ENCODE measurements around the gene CPOX.
"Not testable (repeated sequence)": the region's sequence is repeated elsewhere in the genome, so short reads cannot be mapped to it uniquely, and the experiment has no call there.

Gene CPOX

DNA sequence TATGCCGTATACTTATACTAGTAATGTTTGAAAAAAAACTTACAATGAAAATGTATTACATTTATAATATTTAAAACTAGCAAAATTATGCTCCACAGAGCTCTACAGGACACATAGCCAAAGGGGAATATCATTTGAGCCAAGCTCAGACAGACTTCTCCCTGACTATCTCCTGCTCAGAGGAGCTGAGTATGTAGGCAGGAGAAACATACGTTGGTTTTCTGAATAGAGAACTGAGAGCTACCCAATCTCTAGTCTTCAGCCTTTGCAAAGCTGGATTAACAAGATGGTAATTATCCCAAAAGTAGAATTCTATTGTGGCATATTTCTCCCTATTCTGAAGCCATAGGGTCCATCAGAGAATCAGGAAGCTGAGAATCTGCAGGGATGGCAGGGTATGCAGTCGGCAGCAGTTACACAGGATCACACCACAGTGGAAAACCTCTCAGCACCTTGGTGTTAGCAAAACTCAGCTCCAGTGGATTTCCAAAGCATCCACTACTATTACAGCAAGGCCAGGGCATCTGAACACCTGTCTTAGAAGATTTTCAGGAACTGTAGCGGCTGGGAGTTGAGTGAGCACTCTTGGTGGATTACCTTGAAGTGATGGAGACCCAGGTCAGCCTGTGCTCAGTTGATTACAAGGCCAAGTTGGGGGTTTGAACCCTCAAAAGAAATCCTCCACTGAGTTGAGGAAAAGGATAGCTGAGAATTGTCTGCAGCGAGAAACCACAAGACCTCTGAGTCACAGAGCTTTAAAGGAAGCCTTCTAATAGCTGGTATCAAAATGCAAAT lies 31.5 kb downstream of the CPOX start:
- DNase-seq (ENCODE audit: low read depth) = peak; percentile 39

DNA sequence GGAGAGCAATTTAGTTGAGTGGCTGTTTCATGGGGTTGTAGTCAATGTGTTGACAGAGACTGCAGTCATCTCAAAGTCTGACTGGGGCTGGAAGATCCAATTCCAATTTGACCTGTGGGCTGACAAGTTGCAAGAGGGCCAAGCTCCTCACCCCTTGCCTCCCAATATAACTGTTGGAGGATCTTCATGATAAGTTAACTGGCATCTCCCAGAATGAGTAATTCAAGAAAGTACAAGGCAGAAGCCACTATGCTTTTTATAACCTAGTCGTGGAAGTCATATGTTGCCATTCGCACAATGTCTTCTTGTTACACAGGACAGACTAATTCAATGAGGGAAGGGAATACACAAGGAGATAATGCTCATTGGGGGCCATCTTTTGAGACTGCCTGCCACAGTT lies 32.5 kb downstream of the CPOX start:
- DNase-seq (ENCODE audit: low read depth) = no peak

DNA sequence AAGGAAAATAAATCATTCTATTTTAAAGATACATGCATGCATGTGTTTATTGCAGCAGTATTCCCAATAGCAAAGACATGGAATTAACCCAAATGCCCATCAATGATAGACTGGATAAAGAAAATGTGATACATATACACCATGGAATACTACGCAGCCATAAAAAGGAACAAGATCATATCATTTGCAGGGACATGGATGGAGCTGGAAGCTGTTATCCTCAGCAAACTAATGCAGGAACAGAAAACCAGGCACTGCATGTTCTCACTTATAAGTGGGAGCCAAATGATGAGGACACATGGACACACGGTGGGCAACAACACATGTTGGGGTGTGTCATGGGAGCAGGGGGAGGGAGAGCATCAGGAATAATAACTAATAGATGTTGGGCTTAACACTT lies 33.6 kb downstream of the CPOX start:
- DNase-seq (ENCODE audit: low read depth) = not testable (repeated sequence)

DNA sequence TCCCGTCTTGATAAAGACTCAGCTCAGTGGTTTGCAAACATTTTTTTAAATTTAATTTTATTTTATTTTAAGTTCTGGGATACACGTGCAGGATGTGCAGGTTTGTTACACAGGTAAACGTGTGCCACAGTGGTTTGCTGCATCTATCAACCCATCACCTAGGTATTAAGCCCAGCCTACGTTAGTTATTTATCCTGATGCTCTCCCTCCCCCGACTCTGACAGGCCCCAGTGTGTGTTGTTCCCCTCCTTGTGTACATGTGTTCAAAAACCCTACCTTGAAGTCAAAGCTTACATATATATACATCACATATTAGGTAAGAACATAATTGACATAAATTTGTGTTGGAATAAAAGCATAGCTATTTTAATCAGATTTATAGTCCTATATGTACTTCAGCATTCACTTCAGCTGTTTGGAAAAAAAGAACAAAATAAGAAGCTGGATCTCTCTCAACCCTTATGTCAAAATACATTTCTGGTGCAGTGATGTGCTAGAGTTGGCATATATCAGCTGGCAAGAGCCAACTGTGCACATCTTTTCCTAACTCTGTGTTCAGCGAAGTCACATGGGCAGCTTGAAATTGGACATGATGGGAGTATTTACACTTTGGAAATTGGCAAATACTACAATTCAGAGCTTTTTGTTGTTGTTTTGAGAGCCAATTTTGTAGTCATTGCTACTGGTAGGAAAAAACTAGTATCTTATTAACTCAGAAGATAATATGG lies 35.1 kb downstream of the CPOX start:
- no peak for DNase-seq (ENCODE audit: low read depth)

DNA sequence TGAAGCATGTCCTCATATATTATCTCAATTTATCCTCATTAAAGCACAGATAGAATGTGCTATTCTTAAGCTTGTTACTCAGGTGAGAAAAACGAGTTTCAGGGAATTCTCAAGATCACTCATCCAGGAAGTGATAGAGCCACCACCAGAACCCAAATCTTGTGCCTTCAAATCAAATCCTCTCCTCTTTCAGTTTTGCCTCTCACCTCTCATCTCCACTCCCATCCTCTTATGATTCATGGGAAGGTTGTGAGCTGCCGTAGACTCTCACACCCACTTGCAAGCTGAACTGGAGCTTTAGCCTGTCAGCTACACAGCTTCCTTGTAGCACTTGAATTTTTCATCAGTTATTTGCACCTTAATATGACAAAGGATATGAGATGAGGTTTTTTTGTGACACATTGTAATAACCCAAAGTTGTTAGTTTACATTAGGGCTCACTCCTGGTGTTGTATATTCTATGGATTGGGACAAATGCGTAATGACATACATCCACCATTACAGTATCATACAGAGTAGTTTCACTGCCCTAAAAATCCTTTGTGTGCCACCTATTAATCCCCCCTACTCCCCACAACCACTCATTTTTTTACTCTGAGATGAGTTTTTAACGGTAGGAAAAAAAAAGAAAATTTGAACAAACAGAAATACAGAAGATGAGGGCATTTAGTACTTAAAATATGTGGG lies 35.9 kb downstream of the CPOX start:
- DNase-seq (ENCODE audit: low read depth) = no peak

DNA sequence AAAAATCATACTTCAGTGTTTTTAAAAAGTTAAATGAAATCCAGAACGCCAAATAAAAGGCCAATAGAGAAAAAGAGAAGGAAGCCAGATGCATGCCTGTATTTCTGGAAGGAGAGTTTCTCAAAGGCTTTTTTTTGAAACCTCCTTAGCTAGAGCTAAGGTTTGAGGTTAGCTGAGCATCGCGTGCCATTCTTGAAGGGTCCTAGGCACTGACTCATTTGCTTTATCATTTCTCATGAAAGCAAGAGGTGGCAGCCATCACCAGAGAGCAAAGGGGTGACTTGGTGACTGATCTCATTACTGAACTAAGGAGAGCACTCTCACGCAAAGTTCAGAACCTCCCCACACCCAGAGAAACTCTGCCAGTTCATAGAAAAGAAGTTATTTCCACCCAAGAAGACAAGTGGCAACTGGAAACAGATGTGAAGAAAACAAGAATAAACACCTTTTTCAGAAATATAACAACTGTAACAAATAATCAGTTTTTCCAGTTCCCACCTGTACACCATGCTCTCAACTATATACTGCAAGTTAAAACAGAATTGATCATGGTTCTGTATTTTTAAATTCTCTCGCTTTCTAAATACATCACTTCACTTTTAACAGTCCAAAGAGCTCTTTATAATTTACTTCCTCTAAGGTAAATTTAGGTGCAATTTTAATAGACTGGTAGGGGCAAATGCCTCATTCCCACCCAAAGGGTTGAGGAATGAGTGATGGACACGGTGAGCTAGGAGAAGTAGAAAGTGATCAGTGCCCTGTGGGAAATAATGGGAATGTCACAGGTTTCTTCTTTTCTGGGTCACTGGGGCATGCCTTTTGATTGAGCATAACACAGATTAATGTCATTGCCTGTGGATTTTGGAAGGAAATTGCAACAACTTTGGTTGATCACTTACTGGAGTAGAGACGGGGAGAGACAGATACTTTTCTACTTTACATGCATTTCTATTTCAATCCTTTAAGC lies 37.0 kb downstream of the CPOX start:
- peak; percentile 5 for DNase-seq (ENCODE audit: low read depth)

DNA sequence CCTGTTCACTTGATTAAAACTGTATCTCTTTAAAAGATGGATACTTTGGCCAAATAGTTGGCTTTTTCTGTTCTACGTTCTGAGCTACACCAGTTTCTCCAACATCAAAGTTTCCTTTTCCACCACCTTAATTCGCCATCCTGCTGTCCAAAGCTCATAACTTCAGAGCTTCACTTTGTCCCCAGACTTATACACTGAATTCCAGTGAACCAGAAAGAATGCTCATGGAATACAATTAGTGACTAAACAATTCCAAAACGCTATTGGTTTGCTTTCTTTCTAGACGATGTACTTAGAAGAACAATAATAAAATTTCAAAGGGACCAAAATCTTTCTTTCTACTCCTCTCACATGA lies 38.4 kb downstream of the CPOX start:
- no peak for DNase-seq (ENCODE audit: low read depth)

DNA sequence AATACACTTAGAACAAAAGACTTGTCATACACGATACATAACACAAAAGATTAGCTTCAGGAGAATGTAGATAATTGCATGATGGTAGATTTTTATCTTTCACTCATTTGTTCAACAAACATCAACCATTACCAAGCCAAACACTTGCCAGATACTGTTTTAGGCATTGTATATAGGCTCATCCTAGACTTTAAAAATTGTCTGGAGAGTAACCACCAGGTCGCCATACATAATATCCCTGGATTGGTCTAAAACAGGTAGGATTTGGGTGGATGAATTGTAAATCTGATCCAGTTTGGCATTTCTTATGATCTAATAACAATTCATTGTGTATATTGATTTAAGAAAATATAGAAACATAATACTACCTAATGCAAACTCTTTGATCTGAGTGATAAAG lies 38.8 kb downstream of the CPOX start:
- no peak for DNase-seq (ENCODE audit: low read depth)

DNA sequence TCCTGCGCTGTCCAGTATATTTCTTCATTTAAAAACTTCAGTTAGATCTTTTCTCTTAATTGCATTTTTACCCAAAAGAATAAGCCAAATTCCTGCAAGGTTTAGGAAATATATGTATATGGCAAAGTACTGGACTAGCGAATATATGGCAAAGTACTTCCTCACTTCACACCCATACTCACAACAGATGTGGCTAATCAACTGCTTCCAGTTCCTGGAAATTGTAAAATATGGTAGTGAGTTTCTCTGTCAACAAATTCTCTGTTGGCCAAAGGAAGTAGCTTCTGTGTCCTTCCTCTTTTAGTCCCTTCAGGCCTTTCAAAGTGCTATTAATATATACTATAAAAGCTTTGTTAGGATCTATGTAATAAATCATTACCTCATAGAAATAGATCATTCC lies 39.7 kb downstream of the CPOX start:
- no peak for DNase-seq (ENCODE audit: low read depth)

DNA sequence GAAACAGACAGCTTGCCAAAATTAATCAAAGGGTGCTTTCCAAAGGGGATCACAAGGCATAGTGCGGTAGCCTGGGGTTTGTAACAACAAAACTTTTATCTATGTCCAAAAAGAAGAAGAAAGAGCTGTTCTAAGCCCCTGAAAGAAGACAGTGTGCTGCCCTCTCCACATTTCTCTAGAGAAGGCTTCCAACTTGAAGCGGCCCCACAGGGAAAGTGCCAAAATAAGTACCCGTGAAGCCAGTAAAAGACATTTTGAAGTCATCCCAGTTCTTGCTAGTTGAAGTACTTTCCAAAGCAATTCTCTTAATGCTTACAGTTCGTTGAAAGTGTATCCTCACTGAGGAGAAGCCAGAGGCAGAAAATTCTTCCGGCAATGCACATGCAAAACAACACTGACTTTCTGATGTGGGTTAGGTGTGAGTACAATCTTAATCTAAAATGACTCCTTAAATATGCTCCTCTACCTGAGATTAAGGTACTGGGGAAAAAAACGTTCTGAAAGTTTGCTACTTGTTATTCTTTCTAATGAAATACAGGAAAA lies 40.3 kb downstream of the CPOX start:
- no peak for DNase-seq (ENCODE audit: low read depth)

DNA sequence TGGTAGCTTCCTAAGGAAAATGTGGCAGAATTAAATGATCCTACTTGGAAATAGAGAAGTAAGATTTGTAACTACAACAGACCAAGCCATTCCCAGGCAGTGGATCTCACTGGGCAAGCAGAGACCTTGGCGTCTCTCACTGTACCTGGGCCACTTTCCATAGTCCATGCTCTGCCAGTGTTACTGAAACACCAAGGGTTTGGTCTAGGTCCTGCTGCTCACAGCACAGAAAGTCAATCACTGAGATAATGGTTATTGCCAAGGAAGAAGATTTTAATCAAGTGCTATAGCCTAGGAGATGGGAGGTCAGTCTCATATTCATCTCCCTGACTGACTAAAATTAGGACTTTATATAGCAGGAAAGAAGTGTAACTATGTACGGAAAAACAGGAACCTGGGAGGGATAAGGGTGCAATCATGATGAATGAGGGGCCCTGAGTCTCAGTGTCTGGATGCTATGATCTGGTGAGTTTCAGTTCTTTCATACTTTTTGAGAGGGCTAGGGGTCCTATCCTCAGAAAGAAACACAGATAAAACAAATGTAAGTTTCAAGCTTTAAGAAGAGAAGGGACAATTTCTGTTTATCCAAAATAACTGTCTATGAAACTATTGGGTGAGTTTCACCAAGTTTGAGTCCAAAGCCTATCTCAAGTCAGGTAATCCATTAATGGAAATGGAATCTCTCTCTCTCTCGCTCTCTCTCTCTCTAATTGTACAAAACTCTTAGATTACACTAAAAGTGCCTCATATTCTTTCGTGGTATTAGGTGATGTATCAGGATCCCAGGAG lies 41.0 kb downstream of the CPOX start:
- no peak for DNase-seq (ENCODE audit: low read depth)

DNA sequence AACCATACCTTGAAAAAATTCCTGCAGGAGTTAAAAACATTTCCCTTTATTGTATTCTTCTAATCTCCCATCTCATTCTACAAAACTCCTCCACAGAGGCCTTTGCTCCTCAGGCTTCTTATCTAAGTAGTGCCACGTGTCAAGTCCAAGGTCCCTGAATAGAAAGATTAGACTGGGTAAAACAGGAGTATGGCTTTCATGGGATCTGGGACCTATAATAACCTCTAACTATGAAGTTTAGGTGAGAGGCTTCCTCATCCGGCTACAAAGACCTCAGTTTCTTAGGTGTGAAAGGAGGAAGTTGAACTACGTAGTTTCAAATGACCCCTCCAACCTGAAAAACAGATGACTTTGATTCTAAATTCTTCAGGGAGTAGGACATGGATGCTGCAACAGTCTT lies 41.7 kb downstream of the CPOX start:
- no peak for DNase-seq (ENCODE audit: low read depth)

DNA sequence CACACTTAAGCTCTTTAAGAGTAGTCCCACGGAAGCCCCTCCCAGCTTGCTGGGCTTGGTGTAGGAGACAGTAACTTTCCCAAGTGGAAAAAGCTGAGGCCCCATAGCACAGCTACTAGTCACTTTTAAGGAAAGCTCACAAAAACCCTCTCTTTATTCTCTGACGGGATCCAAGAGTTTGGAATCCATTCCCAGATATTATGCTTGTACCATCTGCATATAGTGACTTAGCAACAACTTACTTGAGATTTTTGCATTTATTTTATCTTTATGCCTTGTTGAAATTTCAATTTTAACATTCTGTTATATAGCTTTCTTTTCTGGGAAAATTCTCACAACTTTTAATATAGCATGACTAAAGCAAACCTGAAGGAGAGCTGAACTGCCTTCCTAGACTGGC lies 42.2 kb downstream of the CPOX start:
- DNase-seq (ENCODE audit: low read depth) = no peak

DNA sequence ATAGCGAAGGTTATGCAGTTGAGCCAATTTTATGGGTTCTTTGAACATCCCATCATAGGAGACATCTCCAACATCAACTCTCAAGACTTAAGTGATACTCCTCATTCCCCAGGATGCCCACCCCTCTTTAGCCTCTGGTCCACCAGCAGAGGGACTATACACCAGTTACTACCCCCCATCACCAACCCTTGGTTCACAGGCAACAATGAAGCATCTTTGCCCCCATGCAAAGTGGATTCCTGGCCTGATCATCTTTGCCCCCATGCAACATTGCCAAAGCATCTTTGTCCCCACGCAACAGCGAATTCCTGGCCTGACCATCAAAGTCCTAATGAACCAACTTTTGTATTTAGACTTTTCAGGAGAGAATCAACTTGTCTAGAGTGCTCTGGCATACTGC lies 42.6 kb downstream of the CPOX start:
- DNase-seq (ENCODE audit: low read depth) = no peak

DNA sequence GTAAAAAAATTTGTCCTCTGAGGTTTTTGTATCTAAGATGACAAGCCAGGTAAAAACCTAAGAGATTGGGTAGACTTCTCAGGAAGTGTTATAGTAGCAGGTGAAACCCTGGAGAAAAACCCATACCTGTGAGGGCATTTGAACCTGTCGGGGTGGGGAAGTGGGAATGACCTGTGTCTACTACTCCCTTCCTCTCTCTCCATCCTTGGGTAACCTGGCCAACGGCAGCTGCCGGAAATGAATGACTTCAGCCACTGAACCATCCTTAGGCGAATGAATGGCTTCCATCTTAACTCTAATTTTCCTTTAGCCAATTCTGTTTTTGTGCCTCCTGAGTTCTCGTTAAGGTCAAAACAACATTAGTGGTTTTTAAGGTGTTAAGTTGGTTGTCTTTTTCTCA lies 44.9 kb downstream of the CPOX start:
- DNase-seq (ENCODE audit: low read depth) = no peak

DNA sequence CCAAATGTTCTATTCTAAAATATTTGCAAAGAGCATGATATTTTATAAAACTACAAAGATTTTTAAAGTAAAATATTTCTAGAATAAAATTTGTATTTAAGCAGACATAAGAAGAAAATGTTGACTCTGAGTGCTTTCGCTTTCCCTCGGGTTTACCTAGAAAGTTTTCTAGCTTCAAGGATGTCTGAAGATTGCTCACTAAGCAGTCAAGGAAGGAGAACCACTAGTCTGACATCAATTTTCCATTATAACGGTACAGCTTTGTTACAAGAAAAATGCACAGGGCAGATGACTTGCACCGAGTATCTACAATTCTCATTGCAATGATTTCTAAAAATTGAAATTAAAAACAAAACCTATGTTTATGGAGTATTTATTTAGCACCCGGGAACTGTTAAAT lies 47.5 kb downstream of the CPOX start:
- DNase-seq (ENCODE audit: low read depth) = no peak

DNA sequence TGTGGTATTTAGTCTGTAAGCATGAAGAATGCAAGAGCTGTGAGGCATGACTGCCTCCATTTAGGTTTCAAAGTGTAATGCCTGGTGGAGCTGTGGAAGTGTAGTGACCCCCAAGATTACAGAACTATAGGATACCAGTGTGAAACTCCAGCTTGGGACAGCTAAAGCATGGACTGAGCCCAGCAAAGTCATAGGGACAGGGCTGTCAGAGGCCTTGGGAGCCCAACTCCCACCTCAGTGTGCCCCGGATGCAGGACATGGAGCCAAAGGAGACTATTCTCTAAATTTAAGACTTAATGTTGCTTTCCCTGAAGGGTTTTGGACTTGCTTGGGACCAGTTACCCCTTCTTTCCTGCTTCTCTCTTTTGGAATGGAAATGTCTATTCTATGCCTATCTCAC lies 50.8 kb downstream of the CPOX start:
- no peak for DNase-seq (ENCODE audit: low read depth)

DNA sequence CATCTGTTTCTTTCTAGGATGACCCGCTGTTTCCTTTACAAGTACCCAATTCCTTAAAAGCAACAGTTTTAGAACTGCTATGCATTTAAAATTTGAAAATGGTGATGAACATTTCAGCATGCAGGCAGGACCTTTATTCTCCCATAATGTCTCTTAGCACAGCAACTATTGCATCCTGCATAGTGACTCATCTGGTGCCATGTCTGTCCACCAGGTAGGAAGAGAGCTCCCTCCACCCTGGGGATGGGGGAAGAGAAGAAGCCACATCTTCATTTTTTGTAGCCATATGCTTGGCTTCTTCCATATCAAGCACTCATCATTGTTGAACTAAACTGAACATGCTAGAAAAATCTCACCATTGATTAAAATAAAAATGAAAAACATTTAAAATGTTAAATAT lies 51.7 kb downstream of the CPOX start:
- no peak for DNase-seq (ENCODE audit: low read depth)

DNA sequence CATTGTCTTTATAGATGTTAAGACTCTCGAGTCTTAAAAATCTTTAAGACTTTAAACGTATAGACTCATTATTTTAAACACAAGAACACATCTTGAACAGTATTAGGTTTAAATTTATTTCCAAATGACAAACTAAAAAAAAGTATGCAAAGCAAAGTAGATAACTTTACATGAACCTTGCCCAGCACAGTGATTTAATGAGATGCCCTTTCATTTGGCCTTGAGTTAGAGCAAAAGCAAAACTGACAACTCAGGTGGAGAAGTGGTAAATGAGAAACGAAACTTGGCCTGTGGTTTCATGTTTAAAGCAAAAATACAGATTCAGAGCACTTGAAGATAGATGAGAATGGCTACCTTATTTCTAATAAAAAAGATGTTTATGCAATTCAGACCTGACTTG lies 53.1 kb downstream of the CPOX start:
- DNase-seq (ENCODE audit: low read depth) = no peak

DNA sequence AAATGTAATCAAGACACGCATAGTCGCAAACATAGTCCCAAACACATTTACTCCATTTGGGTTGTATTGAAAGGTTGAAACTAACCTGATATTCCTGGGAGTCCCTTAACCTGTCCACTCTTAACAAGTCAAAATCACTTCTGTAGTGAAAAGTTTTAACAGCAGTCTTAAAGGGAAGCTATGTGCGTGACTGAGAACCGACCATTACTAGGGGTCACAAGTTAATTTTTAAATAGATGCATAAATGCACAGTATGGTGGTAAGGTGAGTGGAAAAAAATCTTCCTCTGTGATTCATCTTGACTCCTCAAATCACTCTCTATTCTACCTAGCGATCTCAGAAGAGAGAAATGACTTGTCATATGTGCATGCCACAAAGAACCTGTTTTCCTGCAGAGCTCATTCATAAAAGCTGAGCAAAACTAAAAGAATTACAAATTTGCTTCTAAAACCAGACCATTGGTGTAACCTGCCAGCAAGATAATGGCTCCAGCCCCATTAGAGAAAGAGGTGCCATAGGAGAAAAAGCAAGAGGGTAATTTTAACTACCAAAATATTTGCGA lies 56.9 kb downstream of the CPOX start:
- DNase-seq (ENCODE audit: low read depth) = no peak

DNA sequence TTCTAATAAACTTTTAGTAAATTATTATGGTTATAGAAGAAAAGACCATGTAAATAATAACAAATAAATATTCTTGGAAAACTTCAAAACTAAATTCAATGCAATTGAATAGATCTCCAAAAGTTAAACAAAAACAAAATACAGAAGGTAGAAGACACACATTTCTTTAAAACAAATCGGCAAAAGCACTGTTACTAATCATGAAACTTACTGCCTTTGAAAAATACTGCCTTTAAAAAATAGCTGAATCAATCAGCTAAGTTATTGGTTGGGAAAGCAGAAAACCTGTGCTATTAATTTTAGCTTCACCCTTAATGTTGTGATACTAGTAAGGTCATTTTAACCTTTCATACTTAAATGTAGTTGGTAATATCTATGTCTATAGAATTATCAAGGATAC lies 58.7 kb downstream of the CPOX start:
- DNase-seq (ENCODE audit: low read depth) = no peak

Measured in amniotic epithelial cell (primary cell).